HEK293 (cell line): ENCODE results near the gene PHOX2B.

Experiments used
- CTCF ChIA-PET: fragments of 350-600 bp; formaldehyde crosslinking; extraction: SDS; loops from one replicate; lab custom pipeline; 2021; ENCODE audit warnings: antibody characterized with exemption; lab: Yijun Ruan, JAX
- POLR2A ChIA-PET: fragments of 300-600 bp; formaldehyde crosslinking; extraction: SDS; loops from one replicate; lab custom pipeline; 2020; ENCODE audit warnings: antibody characterized with exemption, inconsistent platforms; lab: Yijun Ruan, JAX
- H3K27ac ChIP-seq: fragments of 200-500 bp; sonication (Bioruptor generic); 2 replicates; pipeline ENCODE4 v1.5.1; 2014; ENCODE audit warnings: low read depth, low read length, control low read depth, inconsistent platforms; ENCODE audit errors: extremely low read depth
- H3K36me3 ChIP-seq, 2 experiments: fragments of 200-500 bp in 1 of 2; sonication (Bioruptor generic) in 1 of 2; 1 replicate in 1 of 2; 2 replicates in 1 of 2; pipeline ENCODE4 v1.5.1; 2014 to 2017; ENCODE audit warnings: inconsistent platforms in 2 of 2, low read length in 2 of 2; ENCODE audit not compliant: control insufficient read depth in 2 of 2, insufficient read depth in 1 of 2
- H3K4me1 ChIP-seq: fragments of 200-500 bp; sonication (Bioruptor generic); 2 replicates; pipeline ENCODE4 v1.5.1; 2014; ENCODE audit warnings: mild to moderate bottlenecking, low read length, inconsistent platforms; ENCODE audit not compliant: control insufficient read depth, insufficient read depth
- H3K4me3 ChIP-seq: 2 replicates; pipeline ENCODE4 v1.5.1; 2011; ENCODE audit warnings: low read depth, mild to moderate bottlenecking, control low read depth, low read length, moderate library complexity
- H3K9me3 ChIP-seq: fragments of 200-500 bp; sonication (Bioruptor generic); 2 replicates; pipeline ENCODE4 v1.5.1; 2014; ENCODE audit warnings: low read depth, low read length, inconsistent platforms; ENCODE audit not compliant: control insufficient read depth, insufficient read depth
- ELK4 ChIP-seq: IDR thresholded peaks from 2 replicates; pipeline ENCODE4 v1.6.1; 2011; ENCODE audit warnings: mild to moderate bottlenecking, low read depth, low read length, borderline replicate concordance
- ZNF449 ChIP-seq: fragments of 450-650 bp; formaldehyde crosslinking; IDR thresholded peaks from 2 replicates; pipeline ENCODE4 v1.5.1; 2017; ENCODE audit warnings: missing biosample characterization, mild to moderate bottlenecking, missing genetic modification characterization, moderate library complexity
- ZNF610 ChIP-seq: fragments of 450-650 bp; formaldehyde crosslinking; IDR thresholded peaks from 2 replicates; pipeline ENCODE4 v1.5.1; 2016; ENCODE audit warnings: missing biosample characterization, missing genetic modification characterization, borderline replicate concordance
- ZNF664 ChIP-seq: fragments of 450-650 bp; formaldehyde crosslinking; IDR thresholded peaks from 2 replicates; pipeline ENCODE4 v1.5.1; 2016; ENCODE audit warnings: missing biosample characterization, missing genetic modification characterization

PHOX2B gene

DNA sequence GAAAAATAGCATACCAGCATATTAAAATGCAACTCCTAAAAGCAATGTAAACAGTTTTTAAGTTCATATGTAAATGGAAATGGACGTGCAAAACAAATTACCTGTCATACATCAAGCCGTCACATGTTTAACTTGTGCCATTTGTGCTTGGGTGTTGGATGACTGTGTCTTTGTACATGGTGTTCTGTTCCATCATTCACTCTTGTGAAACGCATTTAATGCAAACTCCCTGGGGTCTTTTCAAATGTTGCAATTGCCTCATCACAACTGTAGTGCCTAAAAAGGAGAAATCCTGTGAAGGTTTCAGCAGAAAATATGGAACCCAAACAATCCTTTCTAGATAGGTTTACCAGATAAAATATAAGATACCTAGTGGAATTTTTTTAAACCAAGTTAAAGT is 52.4 kb downstream of the PHOX2B start:
- H3K36me3 ChIP-seq = peaks cover 0 to 10% of the 10 kb centered on the region in 2 experiments; a peak in 1 of 3 replicates
- H3K4me3 ChIP-seq = no peak overlapping the region
- POLR2A ChIA-PET = no interaction called here
- TF ChIP-seq ZNF664 (tag by site-specific recombination) = no peak
- no peak for TF ChIP-seq ZNF449 (tag by site-specific recombination)
- no peak for TF ChIP-seq ELK4
- TF ChIP-seq ZNF610 (tag by site-specific recombination) = no peak
- no peak overlapping the region for H3K27ac ChIP-seq
- H3K4me1 ChIP-seq = no peaks in the 10 kb centered on the region
- H3K9me3 ChIP-seq = no peaks in the 10 kb centered on the region
- CTCF ChIA-PET = no interaction called here
